ENCODE data around the gene KCNJ8. TPM values are rescaled to one million over a fixed set of nuclear protein-coding genes. Genes with fewer than 3 reads are reported as not detected.
"Not testable (repeated sequence)": the region's sequence is repeated elsewhere in the genome, so short reads cannot be mapped to it uniquely, and the experiment has no call there.

KCNJ8 gene
- total RNA-seq, 1 experiment from 2014 or later: not detected

- DNase-seq (ENCODE audit: low read depth, low spot score): no peak
- CTCF ChIA-PET: no interaction called here
- no peaks in the 10 kb centered on the region for H3K9me3 ChIP-seq (ENCODE audit: control insufficient read depth, insufficient read depth, low read depth, low read length)
- H3K27ac ChIP-seq (ENCODE audit: low read length): no peak overlapping the region
- in situ Hi-C loops (cut with HindIII; ENCODE audit: low pct_unique_long_range_greater_than_20kb, low sequenced_read_pairs): no loop called here
- no peak for ATAC-seq
- TF ChIP-seq REST (IDR thresholded peaks at IDR 0.05; ENCODE audit: insufficient read depth in 1 of 2, low read depth in 2 of 2, low read length in 1 of 2): no peak
- no peak for TF ChIP-seq POLR2AphosphoS5 (IDR thresholded peaks at IDR 0.05; ENCODE audit: low read depth, low read length)
- no peak for TF ChIP-seq CTCF (IDR thresholded peaks at IDR 0.05)
- TF ChIP-seq TCF7L2 (IDR thresholded peaks at IDR 0.05; ENCODE audit: low read depth, low read length): no peak
- no peak for TF ChIP-seq SIN3A (IDR thresholded peaks at IDR 0.05; ENCODE audit: borderline replicate concordance, insufficient read depth, low read depth, low read length)
- no peaks in the 10 kb centered on the region for H3K27me3 ChIP-seq (ENCODE audit: control insufficient read depth, insufficient read depth, low read length)
- H3K36me3 ChIP-seq (ENCODE audit: control insufficient read depth, insufficient read depth, low read length): no peaks in the 10 kb centered on the region
- no TSS peak for BruUV-seq (replicated peaks)
- POLR2A ChIA-PET: no interaction called here
- no peaks in the 10 kb centered on the region for H3K4me1 ChIP-seq (ENCODE audit: control insufficient read depth, insufficient read depth, low read length)
- intact Hi-C loops (cut with micrococcal nuclease; ENCODE audit: unreplicated experiment): no loop called here
- no peak overlapping the region for H3K4me3 ChIP-seq (ENCODE audit: low read depth in 2 of 2, low read length in 2 of 2)
These were observed 38.6 kb upstream of the KCNJ8 start for GRCh38 chr12:21813125-21813524.

- DNase-seq (ENCODE audit: low read depth, low spot score); POLR2A ChIA-PET; H3K4me1 ChIP-seq (ENCODE audit: control insufficient read depth, insufficient read depth, low read length); H3K9me3 ChIP-seq (ENCODE audit: control insufficient read depth, insufficient read depth, low read depth, low read length); H3K4me3 ChIP-seq (ENCODE audit: low read depth in 2 of 2, low read length in 2 of 2); in situ Hi-C loops (cut with HindIII; ENCODE audit: low pct_unique_long_range_greater_than_20kb, low sequenced_read_pairs); H3K27ac ChIP-seq (ENCODE audit: low read length); intact Hi-C loops (cut with micrococcal nuclease; ENCODE audit: unreplicated experiment); H3K27me3 ChIP-seq (ENCODE audit: control insufficient read depth, insufficient read depth, low read length); ATAC-seq; BruUV-seq (replicated peaks); CTCF ChIA-PET; H3K36me3 ChIP-seq (ENCODE audit: control insufficient read depth, insufficient read depth, low read length): not testable (repeated sequence)
These were observed 37.8 kb upstream of the KCNJ8 start for GRCh38 chr12:21812340-21812739.

GRCh38 chr12:21809100-21809499 lies 34.6 kb upstream of the KCNJ8 start:
- POLR2A ChIA-PET: no interaction called here

More at GRCh38 chr12:21809100-21809499, 34.6 kb upstream of the KCNJ8 start:
- Histone ChIP-seq H3K36me3 (ENCODE audit: control insufficient read depth, insufficient read depth, low read length) (no peaks in the 10 kb centered on the region), H3K27ac (ENCODE audit: low read length) (no peak overlapping the region), H3K4me3 (ENCODE audit: low read depth in 2 of 2, low read length in 2 of 2) (no peak overlapping the region), H3K9me3 (ENCODE audit: control insufficient read depth, insufficient read depth, low read depth, low read length) (no peaks in the 10 kb centered on the region), H3K4me1 (ENCODE audit: control insufficient read depth, insufficient read depth, low read length) (no peaks in the 10 kb centered on the region), H3K27me3 (ENCODE audit: control insufficient read depth, insufficient read depth, low read length) (no peaks in the 10 kb centered on the region)
- no TSS peak for BruUV-seq (replicated peaks)
- CTCF ChIA-PET: no interaction called here
- intact Hi-C loops (cut with micrococcal nuclease; ENCODE audit: unreplicated experiment) (no loop called here), in situ Hi-C loops (cut with HindIII; ENCODE audit: low pct_unique_long_range_greater_than_20kb, low sequenced_read_pairs) (no loop called here)
- DNase-seq (ENCODE audit: low read depth, low spot score) (no peak), ATAC-seq (no peak)
- TF ChIP-seq REST (IDR thresholded peaks at IDR 0.05; ENCODE audit: insufficient read depth in 1 of 2, low read depth in 2 of 2, low read length in 1 of 2) (no peak), CTCF (IDR thresholded peaks at IDR 0.05) (no peak), SIN3A (IDR thresholded peaks at IDR 0.05; ENCODE audit: borderline replicate concordance, insufficient read depth, low read depth, low read length) (no peak), POLR2AphosphoS5 (IDR thresholded peaks at IDR 0.05; ENCODE audit: low read depth, low read length) (no peak), TCF7L2 (IDR thresholded peaks at IDR 0.05; ENCODE audit: low read depth, low read length) (no peak)
